SK-N-MC (cell line): ENCODE data around the gene FAM114A1.
"Not testable (repeated sequence)": the region's sequence is repeated elsewhere in the genome, so short reads cannot be mapped to it uniquely, and the experiment has no call there.

Experiments
- DNase-seq: peaks from one replicate; pipeline ENCODE4 v3.0.0-alpha.2; 2011; ENCODE audit warnings: low read depth, low spot score
- H3K27ac ChIP-seq: fragments of 200-600 bp; sonication (generic); 2 replicates; pipeline ENCODE4 v1.5.1; 2016; ENCODE audit warnings: mixed run types
- H3K36me3 ChIP-seq: fragments of 200-600 bp; sonication (generic); 2 replicates; pipeline ENCODE4 v1.6.1; 2017; ENCODE audit warnings: antibody characterized with exemption, low read length, mixed read lengths; ENCODE audit not compliant: insufficient read depth
- H3K4me3 ChIP-seq: fragments of 200-600 bp; sonication (generic); 2 replicates; pipeline ENCODE4 v1.5.1; 2016
- H3K9ac ChIP-seq: fragments of 200-600 bp; sonication (generic); 2 replicates; pipeline ENCODE4 v1.8.0; 2017; ENCODE audit warnings: mixed run types, mixed read lengths; ENCODE audit not compliant: insufficient read length
- H3K9me3 ChIP-seq: fragments of 200-600 bp; sonication (generic); 2 replicates; pipeline ENCODE4 v1.6.1; 2017; ENCODE audit warnings: low read depth, mild to moderate bottlenecking, antibody characterized with exemption, low read length, moderate library complexity, mixed read lengths
- EZH2 ChIP-seq: fragments of 200-600 bp; sonication (generic); IDR thresholded peaks from one replicate; pipeline ENCODE4 v1.6.1; 2017; ENCODE audit warnings: antibody characterized with exemption
- FOXP2 ChIP-seq: optimal IDR thresholded peaks from 2 replicates; pipeline ENCODE3; 2011; ENCODE audit warnings: mild to moderate bottlenecking, moderate library complexity; ENCODE audit not compliant: insufficient read depth; ENCODE audit errors: extremely low read length, control extremely low read depth
- POLR2AphosphoS5 ChIP-seq: IDR thresholded peaks from 2 replicates; pipeline ENCODE4 v1.6.1; 2012; ENCODE audit warnings: mild to moderate bottlenecking, low read depth, low read length, borderline replicate concordance

Gene FAM114A1

GRCh38 chr4:38983787-38984598 is 116.4 kb downstream of the FAM114A1 start:
- no peak for TF ChIP-seq EZH2
- TF ChIP-seq POLR2AphosphoS5 = no peak
- no peak for TF ChIP-seq FOXP2
- no peak for DNase-seq
- no peak overlapping the region for H3K27ac ChIP-seq
- H3K9me3 ChIP-seq = no peaks in the 10 kb centered on the region
- no peaks in the 10 kb centered on the region for H3K36me3 ChIP-seq
- peak overlapping the region; percentile 43; the same call in 1 of the 2 replicates for H3K4me3 ChIP-seq
- no peak overlapping the region for H3K9ac ChIP-seq

DNA sequence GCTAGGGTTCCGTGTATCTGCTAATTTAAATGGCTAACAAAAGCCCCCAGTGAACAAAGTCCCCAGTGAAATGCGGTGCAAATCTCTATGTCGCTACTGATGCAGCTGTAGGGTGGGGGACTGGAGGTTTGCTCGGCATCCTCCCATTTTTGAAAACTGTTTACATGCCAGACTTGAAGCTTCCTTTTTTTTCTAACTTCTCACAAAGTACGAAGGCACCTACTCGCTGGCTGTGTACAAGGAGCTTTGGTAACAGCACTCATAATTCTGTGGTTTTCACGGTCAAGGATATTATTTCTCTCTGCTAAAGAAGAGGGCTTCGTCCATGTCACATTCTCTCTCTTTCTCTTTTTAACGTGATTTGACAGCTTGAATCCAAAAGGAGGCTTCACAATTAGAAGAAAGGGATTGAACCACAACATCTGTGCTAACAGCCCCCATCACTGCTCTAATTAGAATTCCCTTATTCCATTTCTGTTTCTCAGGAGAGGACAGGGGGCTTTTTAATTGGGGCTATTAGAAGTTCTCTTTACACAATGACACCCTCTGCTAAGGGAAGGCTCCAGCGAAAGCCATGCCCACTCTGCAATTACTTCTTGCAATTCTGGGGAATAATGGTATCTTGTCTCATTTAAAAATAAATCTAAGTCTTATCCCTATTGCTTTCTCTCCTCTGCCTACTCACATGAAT is 117.9 kb downstream of the FAM114A1 start:
- Histone ChIP-seq H3K4me3 (no peak overlapping the region), H3K36me3 (no peaks in the 10 kb centered on the region), H3K9me3 (no peaks in the 10 kb centered on the region), H3K9ac (no peak overlapping the region), H3K27ac (no peak overlapping the region)
- DNase-seq = no peak
- no peak for TF ChIP-seq FOXP2
- TF ChIP-seq EZH2 = no peak
- no peak for TF ChIP-seq POLR2AphosphoS5

DNA sequence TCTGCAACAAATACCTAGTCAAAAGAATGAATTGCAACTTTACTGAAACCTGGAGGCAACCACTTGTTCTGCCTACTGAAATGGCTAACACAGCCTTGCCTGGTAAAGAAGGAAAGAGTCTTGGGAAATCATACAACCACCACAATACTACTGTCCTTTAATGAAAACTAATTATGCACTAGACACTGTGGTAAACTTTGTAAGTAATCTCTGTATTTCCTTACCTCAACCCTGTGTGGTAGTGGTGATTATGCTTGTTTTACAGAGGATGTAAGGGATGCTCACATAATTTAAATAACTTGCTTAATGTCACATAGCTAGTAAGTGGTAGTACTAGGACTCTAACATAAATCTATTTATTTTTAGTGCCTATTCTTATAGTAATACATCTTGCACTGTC is 119.9 kb downstream of the FAM114A1 start:
- H3K9ac ChIP-seq = no peak overlapping the region
- no peak overlapping the region for H3K27ac ChIP-seq
- no peak for DNase-seq
- H3K4me3 ChIP-seq = no peak overlapping the region
- TF ChIP-seq FOXP2 (no peak), POLR2AphosphoS5 (no peak), EZH2 (no peak)
- H3K36me3 ChIP-seq = no peaks in the 10 kb centered on the region
- no peaks in the 10 kb centered on the region for H3K9me3 ChIP-seq

GRCh38 chr4:38988353-38988752 is 120.7 kb downstream of the FAM114A1 start:
- not testable (repeated sequence) for H3K4me3 ChIP-seq, H3K9ac ChIP-seq, DNase-seq, H3K9me3 ChIP-seq, H3K27ac ChIP-seq, H3K36me3 ChIP-seq

DNA sequence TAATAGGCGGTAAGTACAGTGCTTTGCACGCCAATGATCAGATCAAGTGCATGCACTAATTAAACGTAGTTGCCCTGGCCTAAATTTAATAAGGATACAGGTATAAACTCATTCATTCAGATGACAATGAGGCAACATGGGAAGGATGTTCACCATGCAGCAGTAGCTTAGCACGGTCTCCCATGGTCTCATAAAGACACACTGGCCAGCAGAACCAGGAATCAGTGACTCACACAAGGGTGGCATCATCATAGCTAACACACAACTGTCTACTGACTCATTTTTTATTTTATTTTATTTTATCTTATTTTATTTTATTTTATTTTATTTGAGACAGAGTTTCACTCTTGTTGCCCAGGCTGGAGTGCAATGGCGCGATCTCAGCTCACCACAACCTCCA is 121.9 kb downstream of the FAM114A1 start:
- Histone ChIP-seq H3K27ac (no peak overlapping the region), H3K9me3 (no peaks in the 10 kb centered on the region), H3K9ac (no peak overlapping the region), H3K4me3 (no peak overlapping the region), H3K36me3 (no peaks in the 10 kb centered on the region)
- TF ChIP-seq FOXP2 (no peak), POLR2AphosphoS5 (no peak), EZH2 (no peak)
- no peak for DNase-seq

GRCh38 chr4:38990241-38990640 is 122.6 kb downstream of the FAM114A1 start:
- Histone ChIP-seq H3K9me3 (no peaks in the 10 kb centered on the region), H3K36me3 (no peaks in the 10 kb centered on the region), H3K27ac (no peak overlapping the region), H3K4me3 (no peak overlapping the region), H3K9ac (no peak overlapping the region)
- no peak for TF ChIP-seq FOXP2
- TF ChIP-seq EZH2 = no peak
- TF ChIP-seq POLR2AphosphoS5 = no peak
- DNase-seq = no peak

DNA sequence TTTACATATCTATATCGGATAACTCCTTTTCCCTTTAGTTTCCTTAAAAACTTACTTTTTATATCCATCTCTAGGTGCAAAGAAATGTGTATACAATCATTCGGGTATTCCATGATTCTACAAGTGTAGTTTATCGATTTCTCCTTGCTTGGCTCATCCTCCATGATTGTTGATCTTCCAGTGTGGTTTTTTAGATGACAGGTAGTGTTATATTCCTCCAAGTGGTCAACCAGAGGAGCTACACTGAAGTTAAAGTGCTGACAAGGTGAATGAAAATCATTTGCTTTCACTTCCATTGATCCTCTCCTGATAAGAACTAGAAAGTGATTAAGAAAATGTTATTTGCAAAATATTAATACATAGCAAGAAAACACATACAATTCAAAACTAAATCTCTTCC is 126.1 kb downstream of the FAM114A1 start:
- H3K4me3 ChIP-seq = no peak overlapping the region
- DNase-seq = no peak
- TF ChIP-seq EZH2 (no peak), FOXP2 (no peak), POLR2AphosphoS5 (no peak)
- no peaks in the 10 kb centered on the region for H3K9me3 ChIP-seq
- no peaks in the 10 kb centered on the region for H3K36me3 ChIP-seq
- no peak overlapping the region for H3K9ac ChIP-seq
- H3K27ac ChIP-seq = no peak overlapping the region

GRCh38 chr4:38994135-38994534 is 126.5 kb downstream of the FAM114A1 start:
- Histone ChIP-seq H3K4me3 (no peak overlapping the region), H3K9ac (no peak overlapping the region), H3K9me3 (no peaks in the 10 kb centered on the region), H3K36me3 (no peaks in the 10 kb centered on the region), H3K27ac (no peak overlapping the region)
- no peak for TF ChIP-seq EZH2
- TF ChIP-seq FOXP2 = no peak
- no peak for TF ChIP-seq POLR2AphosphoS5
- DNase-seq = no peak
